Skeletal muscle tissue (tissue), 4 donors: ENCODE results near the gene PLAGL1. TPM values are rescaled to one million over a fixed set of nuclear protein-coding genes. Genes with fewer than 3 reads are reported as not detected.
"Not testable (repeated sequence)": the region's sequence is repeated elsewhere in the genome, so short reads cannot be mapped to it uniquely, and the experiment has no call there.

ENCODE experiments used
- H3K27ac ChIP-seq: one replicate; pipeline ENCODE4 v1.7.0; 2013; ENCODE audit warnings: mild to moderate bottlenecking, low read depth, low read length, inconsistent platforms
- H3K27me3 ChIP-seq, 3 donors: one replicate each; pipeline ENCODE4 v1.7.0; 2013; ENCODE audit warnings: low read length in 3 of 3; ENCODE audit not compliant: control insufficient read depth in 3 of 3, insufficient read depth in 3 of 3
- H3K36me3 ChIP-seq, 3 donors: one replicate each; pipeline ENCODE4 v1.7.0; 2013; ENCODE audit warnings: low read length in 3 of 3; ENCODE audit not compliant: control insufficient read depth in 3 of 3, insufficient read depth in 3 of 3
- H3K4me1 ChIP-seq, 3 donors: one replicate each; pipeline ENCODE4 v1.7.0; 2013; ENCODE audit warnings: low read length in 3 of 3, mild to moderate bottlenecking in 3 of 3; ENCODE audit not compliant: control insufficient read depth in 3 of 3, insufficient read depth in 3 of 3
- H3K4me3 ChIP-seq, 3 donors: one replicate each; pipeline ENCODE4 v1.7.0; 2013; ENCODE audit warnings: low read length in 3 of 3
- H3K9ac ChIP-seq, 3 donors: one replicate each; pipeline ENCODE4 v1.7.0; 2013; ENCODE audit warnings: low read length in 3 of 3, mild to moderate bottlenecking in 3 of 3, moderate library complexity in 2 of 3, low read depth in 1 of 3
- H3K9me3 ChIP-seq, 3 donors: one replicate each; pipeline ENCODE4 v1.7.0; 2013; ENCODE audit warnings: low read length in 3 of 3; ENCODE audit not compliant: control insufficient read depth in 3 of 3
- total RNA-seq: library from RNA; depleted of rRNA; stranded (reverse); fragments of >200 nt; gene quantifications from one replicate; pipeline ENCODE4 v1.2.3, GENCODE V29; 2014
- donor health status: Osteomylitis.

The PLAGL1 gene, protein sequence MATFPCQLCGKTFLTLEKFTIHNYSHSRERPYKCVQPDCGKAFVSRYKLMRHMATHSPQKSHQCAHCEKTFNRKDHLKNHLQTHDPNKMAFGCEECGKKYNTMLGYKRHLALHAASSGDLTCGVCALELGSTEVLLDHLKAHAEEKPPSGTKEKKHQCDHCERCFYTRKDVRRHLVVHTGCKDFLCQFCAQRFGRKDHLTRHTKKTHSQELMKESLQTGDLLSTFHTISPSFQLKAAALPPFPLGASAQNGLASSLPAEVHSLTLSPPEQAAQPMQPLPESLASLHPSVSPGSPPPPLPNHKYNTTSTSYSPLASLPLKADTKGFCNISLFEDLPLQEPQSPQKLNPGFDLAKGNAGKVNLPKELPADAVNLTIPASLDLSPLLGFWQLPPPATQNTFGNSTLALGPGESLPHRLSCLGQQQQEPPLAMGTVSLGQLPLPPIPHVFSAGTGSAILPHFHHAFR
- total RNA-seq: 58.5 TPM

DNA sequence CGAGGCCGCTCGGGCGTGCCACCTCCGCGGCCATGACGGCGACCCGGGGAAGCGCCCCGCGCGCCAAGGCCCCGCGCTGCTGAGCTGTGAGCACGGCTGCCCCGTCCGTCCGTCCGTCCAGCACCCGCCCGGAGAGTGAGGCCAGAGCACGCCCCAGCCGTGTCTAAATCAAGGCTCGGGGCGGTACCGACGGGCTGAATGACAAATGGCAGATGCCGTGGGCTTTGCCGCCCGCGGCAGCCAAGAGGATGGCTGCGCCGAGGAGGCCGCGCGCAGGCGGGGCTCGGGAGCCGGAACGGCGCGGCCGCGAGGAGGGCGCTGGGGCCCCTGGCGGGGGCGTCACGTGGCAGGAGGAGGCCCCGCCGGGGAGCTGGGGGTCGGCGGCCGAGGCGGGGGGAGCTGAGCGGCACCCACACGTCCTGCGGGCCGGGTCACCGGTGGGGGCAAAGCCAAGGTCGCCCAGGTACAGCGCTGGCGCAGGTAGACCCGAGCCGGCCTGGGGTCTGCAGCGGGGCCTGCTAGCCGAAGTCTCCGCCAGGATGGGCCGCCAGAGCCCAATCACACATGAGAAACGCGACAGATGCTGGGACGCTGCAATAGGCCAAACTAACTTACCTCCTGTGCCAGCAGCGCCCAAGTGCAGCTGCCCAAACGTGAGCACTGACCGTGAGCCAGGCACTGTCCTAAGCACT lies at the start of gene PLAGL1:
Gene PLAGL1, minus strand, starts transcription at position 140 of the 692 bp plus-strand sequence. CDS start 60,123 bp downstream, outside the sequence.
- Histone ChIP-seq H3K27me3 (no peaks in the 10 kb centered on the region), H3K9ac (peak within 1 kb of the TSS; percentile 32 to 72 (median 50)), H3K27ac (peak within 1 kb of the TSS; percentile 42)

DNA sequence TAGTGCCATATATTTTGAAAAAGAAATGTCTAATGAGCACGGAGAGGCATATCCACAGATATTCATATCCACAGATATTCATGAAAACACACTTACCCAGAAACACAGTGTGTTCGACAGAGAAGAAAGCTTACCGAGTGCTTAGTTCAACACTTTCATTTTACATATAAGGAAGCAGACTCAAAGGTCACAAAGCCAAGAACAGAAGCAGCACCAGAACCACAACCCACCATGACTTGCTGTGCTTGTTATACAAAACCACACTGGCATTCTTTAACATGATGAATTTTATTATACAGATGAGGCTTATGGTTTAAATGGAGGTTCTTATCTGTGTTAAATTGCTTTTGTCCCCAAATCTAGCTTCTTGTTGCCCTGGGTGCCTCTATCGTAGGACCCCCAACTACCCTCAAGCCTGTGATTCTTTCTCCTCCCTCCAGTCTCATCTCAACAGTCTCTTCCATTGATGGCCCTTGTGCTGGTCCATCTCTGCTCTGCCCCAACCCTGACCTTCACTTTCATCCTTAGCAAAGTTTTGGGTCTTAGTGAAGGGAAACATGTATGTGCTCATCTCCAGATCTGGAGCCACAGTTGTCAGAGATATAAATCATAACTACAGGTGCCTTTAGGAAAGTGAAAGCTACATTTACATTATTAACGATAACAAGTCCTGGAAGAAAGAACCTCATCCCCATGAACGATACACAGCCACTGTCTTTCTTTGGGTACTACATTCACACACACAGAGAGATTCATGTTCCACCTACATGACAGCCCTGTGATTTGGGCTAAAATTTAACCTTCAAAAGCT lies 47.3 kb upstream of the PLAGL1 start:
- Histone ChIP-seq H3K27me3 (no peaks in the 10 kb centered on the region), H3K27ac (no peak overlapping the region), H3K4me3 (no peak overlapping the region), H3K36me3 (no peaks in the 10 kb centered on the region), H3K9ac (no peak overlapping the region), H3K4me1 (no peaks in the 10 kb centered on the region), H3K9me3 (no peaks in the 10 kb centered on the region)

More for the DNA sequence above, at the start of gene PLAGL1:
- H3K9me3 ChIP-seq: no peaks in the 10 kb centered on the region
- no peaks in the 10 kb centered on the region for H3K4me1 ChIP-seq
- H3K4me3 ChIP-seq: peak within 1 kb of the TSS; percentile 56 to 71 (median 57)
- no peaks in the 10 kb centered on the region for H3K36me3 ChIP-seq

GRCh38 chr6:144053601-144054000 lies 45.5 kb upstream of the PLAGL1 start:
- H3K9ac ChIP-seq: no peak overlapping the region
- H3K4me1 ChIP-seq: no peaks in the 10 kb centered on the region
- no peaks in the 10 kb centered on the region for H3K27me3 ChIP-seq
- no peak overlapping the region for H3K4me3 ChIP-seq
- H3K27ac ChIP-seq: no peak overlapping the region
- H3K9me3 ChIP-seq: no peaks in the 10 kb centered on the region
- H3K36me3 ChIP-seq: no peaks in the 10 kb centered on the region

GRCh38 chr6:144052488-144052887 lies 44.4 kb upstream of the PLAGL1 start:
- no peaks in the 10 kb centered on the region for H3K4me1 ChIP-seq
- H3K27ac ChIP-seq: no peak overlapping the region
- H3K9me3 ChIP-seq: no peaks in the 10 kb centered on the region
- no peaks in the 10 kb centered on the region for H3K27me3 ChIP-seq
- no peak overlapping the region for H3K9ac ChIP-seq
- H3K36me3 ChIP-seq: no peaks in the 10 kb centered on the region
- no peak overlapping the region for H3K4me3 ChIP-seq

- Histone ChIP-seq H3K27ac (no peak overlapping the region), H3K4me1 (no peaks in the 10 kb centered on the region), H3K36me3 (no peaks in the 10 kb centered on the region), H3K4me3 (no peak overlapping the region), H3K9me3 (no peaks in the 10 kb centered on the region), H3K27me3 (no peaks in the 10 kb centered on the region), H3K9ac (no peak overlapping the region)
Measured at GRCh38 chr6:144049386-144049785, 41.3 kb upstream of the PLAGL1 start.

GRCh38 chr6:144047688-144048087 lies 39.6 kb upstream of the PLAGL1 start:
- Histone ChIP-seq H3K27me3 (no peaks in the 10 kb centered on the region), H3K27ac (no peak overlapping the region), H3K4me1 (no peaks in the 10 kb centered on the region)

DNA sequence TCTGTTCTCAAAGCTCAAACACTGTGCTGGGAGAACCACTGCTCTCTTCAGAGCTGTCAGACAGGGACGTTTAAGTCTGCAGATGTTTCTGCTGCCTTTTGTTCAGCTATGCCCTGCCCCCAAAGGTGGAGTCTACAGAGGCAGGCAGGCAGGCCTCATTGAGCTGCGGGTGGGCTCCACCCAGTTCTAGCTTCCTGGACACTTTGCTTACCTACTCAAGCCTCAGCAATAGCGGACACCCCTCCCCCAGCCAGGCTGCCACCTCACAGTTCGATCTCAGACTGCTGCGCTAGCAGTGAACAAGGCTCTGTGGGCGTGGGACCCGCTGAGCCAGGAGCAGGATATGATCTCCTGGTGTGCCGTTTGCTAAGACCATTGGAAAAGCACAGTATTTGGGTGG lies 38.6 kb upstream of the PLAGL1 start:
- not testable (repeated sequence) for H3K36me3 ChIP-seq, H3K9ac ChIP-seq, H3K4me3 ChIP-seq, H3K9me3 ChIP-seq, H3K4me1 ChIP-seq, H3K27me3 ChIP-seq, H3K27ac ChIP-seq

More at GRCh38 chr6:144047688-144048087, 39.6 kb upstream of the PLAGL1 start:
- H3K4me3 ChIP-seq: no peak overlapping the region
- no peaks in the 10 kb centered on the region for H3K9me3 ChIP-seq
- no peak overlapping the region for H3K9ac ChIP-seq
- H3K36me3 ChIP-seq: no peaks in the 10 kb centered on the region

DNA sequence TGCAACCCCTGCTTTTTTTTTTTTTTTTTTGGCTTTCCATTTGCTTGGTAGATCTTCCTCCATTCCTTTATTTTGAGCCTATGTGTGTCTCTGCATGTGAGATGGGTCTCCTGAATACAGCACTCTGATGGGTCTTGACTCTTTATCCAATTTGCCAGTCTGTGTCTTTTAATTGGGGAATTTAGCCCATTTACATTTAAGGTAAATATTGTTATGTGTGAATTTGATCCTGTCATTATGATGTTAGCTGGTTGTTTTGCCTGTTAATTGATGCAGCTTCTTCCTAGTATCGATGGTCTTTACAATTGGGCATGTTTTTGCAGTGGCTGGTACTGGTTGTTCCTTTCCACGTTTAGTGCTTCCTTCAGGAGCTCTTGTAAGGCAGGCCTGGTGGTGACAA lies 36.9 kb upstream of the PLAGL1 start:
- not testable (repeated sequence) for H3K4me3 ChIP-seq, H3K9me3 ChIP-seq, H3K36me3 ChIP-seq, H3K27me3 ChIP-seq, H3K4me1 ChIP-seq, H3K27ac ChIP-seq, H3K9ac ChIP-seq

DNA sequence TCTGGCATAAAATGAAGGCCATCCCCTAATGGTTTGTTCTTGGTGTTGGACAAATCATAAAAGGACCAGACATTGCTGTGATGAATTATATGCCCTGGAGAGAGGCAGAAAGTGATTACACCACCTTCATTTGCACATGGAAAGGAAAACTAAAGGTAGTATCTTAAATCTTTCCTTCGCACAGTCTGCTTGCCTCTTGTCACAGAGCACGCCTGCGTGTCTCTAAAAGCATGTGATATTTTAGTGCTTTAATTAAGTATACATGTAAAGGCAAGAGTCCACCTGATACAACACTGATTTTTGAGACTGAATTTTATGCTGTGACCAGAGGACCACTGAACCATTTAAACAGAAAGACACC lies 28.8 kb upstream of the PLAGL1 start:
- no peaks in the 10 kb centered on the region for H3K36me3 ChIP-seq
- no peaks in the 10 kb centered on the region for H3K27me3 ChIP-seq
- peak overlapping the region; percentile 25 for H3K27ac ChIP-seq
- H3K9ac ChIP-seq: no peak overlapping the region
- peak overlapping the region in 1 of 3 donors; percentile 55 for H3K4me3 ChIP-seq
- H3K9me3 ChIP-seq: peaks cover 0 to 2% (median 0%) of the 10 kb centered on the region in 3 donors
- peaks cover 0 to 2% (median 2%) of the 10 kb centered on the region in 3 donors for H3K4me1 ChIP-seq
